Ovary (tissue), 9 donors: ENCODE measurements around the gene AFF3. TPM values are rescaled to one million over a fixed set of nuclear protein-coding genes. Genes with fewer than 3 reads are reported as not detected.

Experiments used
- DNase-seq, 5 donors: peaks; one replicate each; pipeline ENCODE4 v3.0.0-alpha.2; 2019 to 2020
- H3K27ac ChIP-seq, 2 donors: fragments of 200-600 bp; one replicate each; pipeline versions ENCODE4 v1.5.1 to v1.8.0; 2019 to 2022
- H3K27me3 ChIP-seq: fragments of 200-600 bp; one replicate; pipeline ENCODE4 v1.8.0; 2022
- H3K36me3 ChIP-seq: fragments of 200-600 bp; sonication (generic); one replicate; pipeline ENCODE4 v1.5.1; 2019
- H3K4me1 ChIP-seq: one replicate; pipeline ENCODE4 v1.8.1; 2013; ENCODE audit warnings: mild to moderate bottlenecking, moderate library complexity; ENCODE audit not compliant: insufficient read depth
- H3K4me3 ChIP-seq: fragments of 200-600 bp; sonication (generic); one replicate; pipeline ENCODE4 v1.5.1; 2017
- H3K9me3 ChIP-seq, 2 donors: fragments of 200-600 bp in 1 of 2; sonication (generic) in 1 of 2; one replicate each; pipeline versions ENCODE4 v1.5.1 to v1.8.1; 2013 to 2019; ENCODE audit warnings: mild to moderate bottlenecking in 1 of 2, moderate library complexity in 1 of 2
- EP300 ChIP-seq: sonication (generic); formaldehyde crosslinking; IDR thresholded peaks from one replicate; pipeline ENCODE4 v1.6.1; 2017; ENCODE audit warnings: antibody characterized with exemption
- POLR2A ChIP-seq: fragments of 450-650 bp; IDR thresholded peaks from one replicate; pipeline ENCODE4 v1.6.1; 2017; ENCODE audit warnings: antibody characterized with exemption, mild to moderate bottlenecking, moderate library complexity
- WGBS, 3 donors: extraction: QIAGEN DNeasy Blood & Tissue Kit in 1 of 3; methylation state at CpG; one replicate each; pipeline versions ENCODE4 v1.1.5 to v1.1.7; 2013 to 2017; 5-methylcytosine and 5-hydroxymethylcytosine counted together
- intact Hi-C, 4 donors: fragments of 100-400 bp; cut with DNase I; formaldehyde crosslinking; loops; one replicate each; pipeline versions ENCODE4 v1.11.0 to v1.15.1; 2022 to 2023
- polyA plus RNA-seq, 2 donors: library from polyadenylated mRNA; stranded (reverse); fragments of 200-250 nt in 1 of 2; fragments of 350-450 nt in 1 of 2; fragmentation: Illumina TruSeq in 1 of 2; extraction: RNeasy Lipid Tissue Mini Kit (QIAGEN cat#74804) in 1 of 2; gene quantifications; one replicate each; pipeline ENCODE4 v1.2.3, GENCODE V29; 2013 to 2014
- total RNA-seq, 7 donors: library from RNA; depleted of rRNA in 2 of 7; stranded (reverse); fragments of >200 nt in 2 of 7; fragmentation: NEBNext Ultra II Directional in 3 of 7; extraction: Animal tissue kit (Norgen Biotek cat#: 25700) in 3 of 7; gene quantifications; one replicate each; pipeline versions ENCODE4 v1.1.0 to v1.2.4, GENCODE V29; 2016 to 2023
- TF ChIP-seq, protein P1 (sequence below), 3 donors: fragments of 450-650 bp in 2 of 3; fragments of 200-600 bp in 1 of 3; IDR thresholded peaks; one replicate each; pipeline versions ENCODE4 v1.5.1 to v1.8.0; 2016 to 2022; ENCODE audit warnings: antibody characterized with exemption in 3 of 3, mild to moderate bottlenecking in 1 of 3
- donor health status: DM: no; HTN: no; CAD: no; lungs with moderate emphysema.
- donor health status: DM: no; HTN: no; CAD: no.
- donor health status: Bipolar disorder and iron deficiency.
- donor health status: DM: yes; HTN: yes; CAD: no.
- donor health status: DM: no; HTN: no; CAD: no.
- donor health status: DM: yes; HTN: yes; CAD: no.

AFF3 gene
- total and polyA plus RNA-seq, 9 donors: 5.9 to 40.8 (median 25.7) TPM

DNA sequence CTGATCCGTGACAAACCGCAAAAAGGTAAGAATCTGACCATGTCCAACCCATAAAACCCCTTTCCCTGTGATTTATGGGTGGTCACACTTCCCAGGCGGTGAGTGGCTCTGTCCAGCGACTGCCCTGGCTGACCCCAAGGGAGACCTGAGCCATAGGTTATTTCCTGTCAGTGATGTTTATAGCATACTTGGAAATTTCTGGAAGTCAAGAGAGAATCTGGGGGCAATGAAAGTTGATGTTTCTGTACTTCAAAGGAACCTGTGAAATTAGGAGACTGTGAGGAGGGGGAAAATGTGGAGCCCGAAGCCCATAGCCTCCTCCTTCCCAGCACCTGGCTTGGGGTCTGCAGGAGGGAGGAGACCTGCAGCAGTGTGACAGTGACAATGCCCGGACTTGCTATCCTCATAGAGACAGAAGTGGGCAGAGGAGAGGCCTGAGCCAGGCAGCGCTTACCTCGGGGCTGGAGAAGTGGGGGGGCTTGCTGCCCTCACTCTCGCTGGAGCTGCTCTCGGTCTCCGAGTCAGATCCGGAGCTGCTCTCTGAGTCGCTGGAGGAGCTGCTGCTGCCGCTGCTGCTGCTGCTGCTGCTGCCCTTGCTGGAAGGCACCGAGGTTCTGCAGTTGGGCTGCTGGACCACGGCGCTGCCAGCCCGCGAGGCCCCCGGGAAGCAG is 541.3 kb downstream of the AFF3 start:
- H3K4me3 ChIP-seq: no peak overlapping the region
- H3K9me3 ChIP-seq: no peaks in the 10 kb centered on the region
- H3K36me3 ChIP-seq: no peaks in the 10 kb centered on the region
- H3K4me1 ChIP-seq: peaks cover 3% of the 10 kb centered on the region
- no peak overlapping the region for H3K27ac ChIP-seq
- no peak for DNase-seq
- H3K27me3 ChIP-seq: no peaks in the 10 kb centered on the region
- no peak for TF ChIP-seq EP300
- no peak for TF ChIP-seq POLR2A
- TF ChIP-seq, protein P1, sequence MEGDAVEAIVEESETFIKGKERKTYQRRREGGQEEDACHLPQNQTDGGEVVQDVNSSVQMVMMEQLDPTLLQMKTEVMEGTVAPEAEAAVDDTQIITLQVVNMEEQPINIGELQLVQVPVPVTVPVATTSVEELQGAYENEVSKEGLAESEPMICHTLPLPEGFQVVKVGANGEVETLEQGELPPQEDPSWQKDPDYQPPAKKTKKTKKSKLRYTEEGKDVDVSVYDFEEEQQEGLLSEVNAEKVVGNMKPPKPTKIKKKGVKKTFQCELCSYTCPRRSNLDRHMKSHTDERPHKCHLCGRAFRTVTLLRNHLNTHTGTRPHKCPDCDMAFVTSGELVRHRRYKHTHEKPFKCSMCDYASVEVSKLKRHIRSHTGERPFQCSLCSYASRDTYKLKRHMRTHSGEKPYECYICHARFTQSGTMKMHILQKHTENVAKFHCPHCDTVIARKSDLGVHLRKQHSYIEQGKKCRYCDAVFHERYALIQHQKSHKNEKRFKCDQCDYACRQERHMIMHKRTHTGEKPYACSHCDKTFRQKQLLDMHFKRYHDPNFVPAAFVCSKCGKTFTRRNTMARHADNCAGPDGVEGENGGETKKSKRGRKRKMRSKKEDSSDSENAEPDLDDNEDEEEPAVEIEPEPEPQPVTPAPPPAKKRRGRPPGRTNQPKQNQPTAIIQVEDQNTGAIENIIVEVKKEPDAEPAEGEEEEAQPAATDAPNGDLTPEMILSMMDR (IDR thresholded peaks at IDR 0.05): no peak
- WGBS, 3 donors: 76 to 83% (median 78%) methylated on average over 20 of the region's 20 CpGs
- intact Hi-C loops: no loop called here

DNA sequence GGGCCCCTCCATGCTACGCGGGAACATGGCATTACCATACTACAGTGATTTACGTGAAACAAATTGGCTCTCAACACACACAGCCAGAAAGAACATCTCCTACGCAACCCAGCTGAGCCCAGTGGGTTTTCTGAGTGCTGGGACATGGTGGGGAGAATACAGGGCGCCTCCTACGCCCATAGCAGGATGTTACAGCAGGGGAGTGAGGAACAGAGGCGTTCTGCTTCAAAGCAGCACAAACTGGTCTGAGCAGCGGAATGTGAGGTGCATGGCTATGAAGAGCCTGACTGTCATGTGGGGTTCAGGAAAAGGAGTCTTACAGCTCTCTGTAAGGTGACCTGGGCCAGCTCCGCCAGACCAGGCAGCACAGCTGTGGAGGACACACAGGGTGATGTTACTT is 543.9 kb downstream of the AFF3 start:
- no peak overlapping the region for H3K27ac ChIP-seq
- intact Hi-C loops: no loop called here
- 93 to 98% (median 97%) methylated on average over 9 of the region's 9 CpGs for WGBS, 3 donors

DNA sequence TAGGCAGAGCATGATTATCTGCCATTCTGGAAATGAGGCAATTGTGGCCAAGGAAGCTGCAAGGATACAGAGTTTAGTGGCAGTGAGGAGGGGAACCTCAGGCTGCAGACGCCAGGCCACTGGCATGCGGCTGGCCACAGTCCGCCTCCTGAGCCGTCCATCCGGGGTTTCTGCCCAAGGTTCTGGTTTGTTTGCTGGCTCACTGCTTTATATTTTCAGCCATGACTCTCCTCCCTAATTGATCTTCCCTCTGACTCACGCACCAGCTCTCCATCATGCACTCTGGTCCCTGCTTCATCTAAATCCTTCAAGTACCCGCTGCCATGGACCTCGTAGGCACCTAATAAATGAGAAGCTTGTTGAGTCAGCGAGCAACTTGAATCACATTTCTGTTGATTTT is 544.8 kb downstream of the AFF3 start:
- WGBS, 3 donors: 84 to 89% (median 88%) methylated on average over 9 of the region's 9 CpGs
- Histone ChIP-seq H3K9me3 (no peaks in the 10 kb centered on the region), H3K36me3 (no peaks in the 10 kb centered on the region), H3K27me3 (no peaks in the 10 kb centered on the region), H3K4me1 (no peaks in the 10 kb centered on the region), H3K27ac (no peak overlapping the region), H3K4me3 (no peak overlapping the region)
- no peak for DNase-seq
- intact Hi-C loops: no loop called here
- TF ChIP-seq, protein P1 (IDR thresholded peaks at IDR 0.05): no peak
- no peak for TF ChIP-seq POLR2A
- no peak for TF ChIP-seq EP300

More for the DNA sequence above, 543.9 kb downstream of the AFF3 start:
- Histone ChIP-seq H3K36me3 (no peaks in the 10 kb centered on the region), H3K4me1 (no peaks in the 10 kb centered on the region), H3K9me3 (no peaks in the 10 kb centered on the region), H3K4me3 (no peak overlapping the region), H3K27me3 (no peaks in the 10 kb centered on the region)
- TF ChIP-seq, protein P1 (IDR thresholded peaks at IDR 0.05): no peak
- TF ChIP-seq EP300 (no peak), POLR2A (no peak)
- no peak for DNase-seq

DNA sequence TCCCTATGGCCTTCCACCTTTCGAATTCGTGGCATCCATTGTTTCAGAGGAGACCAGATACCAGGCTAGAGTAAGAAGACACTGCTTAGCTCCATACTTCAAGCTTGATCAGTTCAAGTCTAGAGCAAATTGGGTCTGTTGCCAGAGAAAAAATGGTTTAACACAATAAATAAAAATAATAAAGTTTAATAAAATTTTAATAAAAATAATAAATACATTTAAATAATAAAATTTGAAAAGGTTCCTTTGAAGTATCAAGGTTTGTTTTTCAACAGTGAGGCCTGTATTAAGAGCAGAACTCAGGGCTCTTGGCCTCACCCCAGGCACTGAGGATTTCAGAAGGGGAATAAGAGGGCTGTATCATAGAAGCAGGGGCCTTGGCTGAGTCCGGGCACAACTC is 547.0 kb downstream of the AFF3 start:
- DNase-seq: no peak
- Histone ChIP-seq H3K4me1 (no peaks in the 10 kb centered on the region), H3K4me3 (no peak overlapping the region), H3K27me3 (no peaks in the 10 kb centered on the region), H3K36me3 (no peaks in the 10 kb centered on the region), H3K9me3 (no peaks in the 10 kb centered on the region), H3K27ac (no peak overlapping the region)
- TF ChIP-seq POLR2A: no peak
- TF ChIP-seq, protein P1 (IDR thresholded peaks at IDR 0.05): no peak
- no peak for TF ChIP-seq EP300
- intact Hi-C loops: no loop called here
- WGBS, 3 donors: 95 to 97% (median 95%) methylated on average over 3 of the region's 3 CpGs
